Activated CD4-positive, alpha-beta memory T cell treated with anti-CD3 and anti-CD28 coated beads, Interleukin-2, amount 10 ng/mL, durations not matched to agents 7 days and 5 days (primary cell): ENCODE data around the gene DPEP1. TPM values are rescaled to one million over a fixed set of nuclear protein-coding genes. Genes with fewer than 3 reads are reported as not detected.
A peak's percentile ranks its signal among the peaks of the same experiment; 100 is the strongest.

Experiments
- CTCF ChIA-PET: fragments of 350-600 bp; sonication (Branson Sonifier 250); formaldehyde crosslinking; loops from one replicate; lab custom pipeline; 2021; ENCODE audit warnings: antibody characterized with exemption, inconsistent platforms; lab: Charles Lee
- POLR2A ChIA-PET: fragments of 350-600 bp; sonication (Branson Sonifier 250); formaldehyde crosslinking; loops from one replicate; lab custom pipeline; 2021; ENCODE audit warnings: antibody characterized with exemption; lab: Charles Lee
- DNase-seq: peaks from one replicate; pipeline ENCODE4 v3.0.0-alpha.2; 2020
- H3K27ac Mint-ChIP-seq: one replicate; pipeline ENCODE4 v1.8.0; 2021; ENCODE audit warnings: mild to moderate bottlenecking, mixed read lengths
- H3K27me3 Mint-ChIP-seq: one replicate; pipeline ENCODE4 v1.8.0; 2021; ENCODE audit warnings: mixed read lengths
- H3K36me3 Mint-ChIP-seq: one replicate; pipeline ENCODE4 v1.8.0; 2021; ENCODE audit warnings: low read depth, mixed read lengths
- H3K4me1 Mint-ChIP-seq: one replicate; pipeline ENCODE4 v1.8.0; 2021; ENCODE audit warnings: mixed read lengths
- H3K4me3 Mint-ChIP-seq: one replicate; pipeline ENCODE4 v1.8.0; 2021; ENCODE audit warnings: mild to moderate bottlenecking, mixed read lengths
- H3K9me3 Mint-ChIP-seq: one replicate; pipeline ENCODE4 v1.8.0; 2021; ENCODE audit warnings: mixed read lengths
- total RNA-seq, 2 experiments: library from RNA; stranded (reverse); gene quantifications; one replicate each; pipeline ENCODE4 v1.2.3, GENCODE V29; 2021

The DPEP1 gene
- total RNA-seq, 2 experiments from 2014 or later, result not detected

DNA sequence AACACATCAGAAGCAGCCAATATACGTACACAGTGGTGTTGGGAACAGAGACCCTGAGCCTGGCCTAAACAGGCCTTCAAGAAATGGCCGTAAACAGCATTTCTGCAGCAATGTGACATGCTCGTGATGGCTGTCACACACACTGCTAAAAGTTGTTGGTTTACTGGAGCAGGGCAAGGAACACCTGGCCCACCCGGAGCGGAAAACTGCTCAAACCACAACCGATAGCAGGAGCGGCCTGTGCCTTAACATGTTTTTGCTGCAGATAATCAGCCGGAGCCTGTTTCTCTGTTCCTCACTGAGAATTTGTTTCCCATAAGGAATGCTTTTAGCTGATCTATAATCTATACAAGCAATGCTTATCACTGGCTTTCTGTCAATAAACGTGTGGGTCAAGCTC is 6.0 kb upstream of the DPEP1 start:
- Mint-ChIP-seq H3K4me1 (peaks cover 7% of the 10 kb centered on the region), H3K4me3 (no peak overlapping the region), H3K27me3 (peaks cover 3% of the 10 kb centered on the region), H3K27ac (no peak overlapping the region), H3K36me3 (no peaks in the 10 kb centered on the region), H3K9me3 (no peaks in the 10 kb centered on the region)
- DNase-seq, result no peak
- ChIA-PET CTCF (no interaction called here), POLR2A (no interaction called here)

DNA sequence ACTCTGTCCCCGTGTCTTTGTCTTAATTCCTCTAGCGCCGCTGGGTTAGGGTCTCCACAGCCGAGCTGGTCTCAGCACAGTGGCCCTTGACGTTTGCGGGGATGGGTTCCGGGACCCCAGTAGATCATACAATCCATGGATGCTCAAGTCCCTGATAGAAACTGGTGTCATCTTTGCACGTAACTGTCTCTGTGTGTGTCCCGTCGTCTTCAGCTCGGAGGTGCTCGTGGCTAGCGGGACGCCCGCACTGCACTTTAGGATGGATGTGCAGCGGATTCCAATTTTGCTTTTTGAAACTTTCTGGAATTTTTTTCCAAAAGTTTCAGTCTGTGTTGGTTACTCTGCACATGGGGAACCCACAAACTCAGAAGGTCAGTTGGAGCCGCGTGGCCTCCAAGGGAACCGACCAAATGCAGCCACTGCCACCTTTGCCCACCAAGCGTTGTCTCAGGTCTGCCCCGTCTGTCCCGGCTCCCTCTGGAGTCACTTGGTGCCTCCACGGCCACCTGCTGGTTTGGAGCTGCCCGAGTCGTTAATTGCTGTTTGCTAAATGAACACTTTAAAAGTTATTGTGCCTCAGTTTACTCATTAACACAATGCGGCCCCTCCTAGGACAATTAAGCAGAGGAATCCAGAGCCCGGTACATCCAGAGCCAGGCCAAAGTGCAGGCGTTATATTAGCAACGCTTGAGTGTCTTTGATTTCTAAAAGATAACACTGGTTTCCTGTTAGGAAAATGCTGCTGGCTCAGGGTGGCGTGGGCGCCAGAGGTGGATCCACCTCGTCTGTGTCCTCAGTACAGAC is 5.3 kb upstream of the DPEP1 start:
- H3K27me3 Mint-ChIP-seq, result peaks cover 5% of the 10 kb centered on the region
- no peaks in the 10 kb centered on the region for H3K9me3 Mint-ChIP-seq
- no peak overlapping the region for H3K4me3 Mint-ChIP-seq
- H3K36me3 Mint-ChIP-seq, result no peaks in the 10 kb centered on the region
- POLR2A ChIA-PET, result no interaction called here
- DNase-seq, result no peak
- no peak overlapping the region for H3K27ac Mint-ChIP-seq
- peaks cover under 1% of the 10 kb centered on the region for H3K4me1 Mint-ChIP-seq
- CTCF ChIA-PET, result interaction anchor here (0.6 kb wide), 1 partner anchor 154 kb away, joined by 3 read pairs; no protein-coding TSS in a partner anchor

DNA sequence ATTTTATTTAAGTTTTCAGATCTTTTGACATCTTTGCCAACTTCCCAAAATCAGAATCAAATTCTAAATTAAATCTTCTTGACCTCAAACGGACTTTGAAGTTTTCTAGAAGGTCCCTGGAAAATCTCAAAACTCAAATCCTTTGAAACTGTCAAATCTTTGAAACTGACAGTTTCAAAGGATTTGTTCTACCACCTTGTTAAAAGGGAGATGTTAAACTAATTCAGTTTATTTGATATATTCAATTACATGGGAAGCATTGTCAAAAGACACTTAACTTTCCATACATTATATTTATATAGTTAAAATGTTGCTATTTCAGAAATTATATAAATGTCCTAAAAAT is 3.4 kb upstream of the DPEP1 start:
- Mint-ChIP-seq H3K36me3 (no peaks in the 10 kb centered on the region), H3K4me3 (no peak overlapping the region), H3K9me3 (no peaks in the 10 kb centered on the region), H3K4me1 (no peaks in the 10 kb centered on the region), H3K27me3 (peaks cover 5% of the 10 kb centered on the region), H3K27ac (no peak overlapping the region)
- ChIA-PET CTCF (no interaction called here), POLR2A (no interaction called here)
- DNase-seq, result no peak

DNA sequence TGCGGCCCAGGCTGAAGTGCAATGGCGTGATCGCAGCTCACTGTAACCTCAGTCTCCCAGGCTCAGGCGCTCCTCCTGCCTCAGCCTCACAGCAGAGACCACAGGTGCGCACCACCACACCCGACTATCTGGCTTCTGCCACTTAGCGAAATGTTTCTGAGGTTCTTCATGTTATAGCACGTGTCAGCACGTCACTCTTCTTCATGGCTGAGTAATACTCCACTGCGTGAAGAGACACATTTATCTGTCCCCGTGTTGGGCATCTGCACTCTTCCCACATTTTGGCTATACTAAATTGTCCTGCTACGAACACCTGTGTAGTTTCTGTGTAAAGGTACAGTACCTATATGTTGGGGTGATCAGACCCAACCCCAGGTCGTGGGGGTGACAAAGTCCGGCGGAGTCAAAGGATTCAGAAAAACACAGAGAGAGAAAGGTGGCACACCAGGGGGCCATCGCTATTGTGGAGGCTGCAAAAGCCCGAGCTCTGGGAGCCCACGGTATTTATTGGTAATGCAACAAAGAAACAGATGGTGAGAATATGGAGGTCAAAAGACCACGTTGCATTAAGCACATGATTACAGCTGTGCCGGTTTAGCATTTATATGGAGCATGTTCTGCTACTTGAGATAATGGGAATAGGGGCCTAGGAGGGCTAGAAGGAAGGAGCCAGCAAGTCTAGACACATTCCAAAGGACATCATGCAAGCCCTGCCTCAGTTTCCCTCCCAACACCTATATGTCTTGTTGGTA is 851 bp upstream of the DPEP1 start:
- H3K4me1 Mint-ChIP-seq, result peaks cover 10% of the 10 kb centered on the region
- ChIA-PET POLR2A (no interaction called here), CTCF (no interaction called here)
- peaks cover 10% of the 10 kb centered on the region for H3K9me3 Mint-ChIP-seq
- H3K27me3 Mint-ChIP-seq, result peaks cover 5% of the 10 kb centered on the region
- no peak for DNase-seq
- H3K4me3 Mint-ChIP-seq, result no peak overlapping the region
- no peak overlapping the region for H3K27ac Mint-ChIP-seq
- peaks cover 3% of the 10 kb centered on the region for H3K36me3 Mint-ChIP-seq

DNA sequence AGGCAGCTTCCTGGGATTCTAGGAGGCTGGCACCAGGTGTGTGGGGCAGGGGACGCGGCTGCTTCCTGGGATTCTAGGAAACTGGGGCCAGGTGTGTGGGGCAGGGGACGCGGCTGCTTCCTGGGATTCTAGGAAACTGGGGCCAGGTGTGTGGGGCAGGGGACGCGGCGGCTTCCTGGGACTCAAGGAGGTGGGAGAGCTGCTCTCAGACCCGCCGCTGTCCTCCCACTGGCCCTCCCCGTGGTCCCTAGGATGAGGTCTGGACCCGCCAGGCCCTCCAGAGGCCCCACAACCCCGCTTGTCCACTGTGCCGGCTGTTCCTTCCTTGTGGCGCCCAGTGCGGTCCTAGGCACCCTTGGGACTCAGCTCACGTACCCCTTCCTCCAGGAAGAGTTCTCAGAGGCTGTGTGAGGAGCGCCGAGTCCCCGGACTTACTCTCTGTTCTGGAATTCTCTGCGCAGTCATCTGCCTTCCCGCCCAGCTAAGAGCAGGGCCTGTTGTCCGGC is 565 bp downstream of the DPEP1 start:
- ChIA-PET CTCF (interaction anchor here (0.7 kb wide), 1 partner anchor 76 kb away, joined by 3 read pairs; no protein-coding TSS in a partner anchor), POLR2A (no interaction called here)
- H3K4me3 Mint-ChIP-seq, result no peak overlapping the region
- H3K27ac Mint-ChIP-seq, result no peak overlapping the region
- H3K9me3 Mint-ChIP-seq, result peaks cover 10% of the 10 kb centered on the region
- H3K36me3 Mint-ChIP-seq, result peaks cover 3% of the 10 kb centered on the region
- peaks cover 3% of the 10 kb centered on the region for H3K27me3 Mint-ChIP-seq
- DNase-seq, result no peak
- peaks cover 10% of the 10 kb centered on the region for H3K4me1 Mint-ChIP-seq

DNA sequence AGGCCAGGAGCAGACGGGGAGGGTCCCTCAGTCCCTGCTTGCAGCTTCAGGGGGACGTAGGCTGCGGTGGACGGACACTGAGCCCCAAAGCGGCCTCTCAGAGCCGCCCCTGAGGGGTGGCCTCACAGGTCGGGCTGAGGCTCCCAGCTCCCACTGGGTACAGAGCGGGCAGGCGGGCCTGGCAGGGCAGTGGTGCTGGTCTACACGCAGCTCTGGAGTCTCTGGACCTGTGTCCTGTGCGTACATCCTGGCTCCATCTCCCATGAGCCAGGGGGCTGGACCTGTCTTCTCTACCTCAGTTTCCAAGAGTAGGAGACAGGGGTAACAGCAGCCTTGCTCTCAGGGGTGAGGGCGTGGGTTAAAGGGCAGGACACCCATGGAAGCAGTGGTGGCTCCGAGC is 1.7 kb downstream of the DPEP1 start:
- DNase-seq, result no peak
- ChIA-PET CTCF (no interaction called here), POLR2A (no interaction called here)
- Mint-ChIP-seq H3K4me3 (no peak overlapping the region), H3K9me3 (peaks cover 10% of the 10 kb centered on the region), H3K36me3 (peaks cover 3% of the 10 kb centered on the region), H3K27me3 (peaks cover 3% of the 10 kb centered on the region), H3K27ac (no peak overlapping the region), H3K4me1 (peaks cover 10% of the 10 kb centered on the region)

DNA sequence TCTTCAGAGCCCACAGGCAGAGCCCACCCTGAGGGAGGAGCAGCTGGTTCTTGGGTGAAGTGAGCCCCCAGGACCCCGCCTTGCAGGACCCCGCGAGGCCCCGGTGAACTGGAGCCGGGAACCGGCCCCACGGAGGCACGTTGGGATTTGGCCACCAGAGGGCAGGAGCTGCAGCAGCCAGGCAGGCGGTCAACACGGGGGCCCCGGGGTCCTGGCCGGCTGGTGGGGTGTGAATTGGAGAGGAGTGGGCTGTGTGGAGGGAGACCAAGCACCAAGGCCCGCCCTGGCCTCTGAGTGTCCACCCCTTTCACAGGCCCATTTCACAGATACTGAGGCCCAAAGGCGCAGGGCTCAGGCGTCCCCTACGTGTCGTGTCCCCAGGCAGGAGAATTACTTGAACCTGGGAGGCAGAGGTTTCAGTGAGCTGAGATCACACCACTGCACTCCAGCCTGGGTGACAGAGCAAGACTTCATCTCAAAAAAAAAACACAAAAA is 2.2 kb downstream of the DPEP1 start:
- Mint-ChIP-seq H3K4me1 (peaks cover 10% of the 10 kb centered on the region), H3K9me3 (peaks cover 10% of the 10 kb centered on the region), H3K4me3 (no peak overlapping the region), H3K27me3 (peaks cover 2% of the 10 kb centered on the region), H3K36me3 (peaks cover 3% of the 10 kb centered on the region), H3K27ac (no peak overlapping the region)
- DNase-seq, result no peak
- CTCF ChIA-PET, result no interaction called here
- POLR2A ChIA-PET, result no interaction called here

DNA sequence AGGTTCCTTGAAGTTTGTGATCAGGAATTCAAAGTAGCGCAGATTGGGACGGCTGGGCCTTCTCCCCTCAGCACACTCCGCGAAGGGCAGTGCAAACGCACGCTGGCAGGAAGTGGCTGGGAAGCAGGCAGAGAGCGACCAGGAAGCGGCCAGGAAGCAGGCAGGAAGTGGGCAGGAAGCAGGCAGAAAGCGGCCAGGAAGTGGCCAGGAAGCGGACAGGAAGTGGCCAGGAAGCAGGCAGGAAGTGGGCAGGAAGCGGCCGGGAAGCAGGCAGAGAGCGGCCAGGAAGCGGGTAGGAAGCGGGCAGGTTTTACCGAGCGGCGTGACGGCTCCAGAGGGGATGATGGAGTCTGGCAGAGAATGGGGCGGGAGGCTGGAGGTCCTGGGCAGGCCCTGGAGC is 3.2 kb downstream of the DPEP1 start:
- peak; percentile 29 for DNase-seq

DNA sequence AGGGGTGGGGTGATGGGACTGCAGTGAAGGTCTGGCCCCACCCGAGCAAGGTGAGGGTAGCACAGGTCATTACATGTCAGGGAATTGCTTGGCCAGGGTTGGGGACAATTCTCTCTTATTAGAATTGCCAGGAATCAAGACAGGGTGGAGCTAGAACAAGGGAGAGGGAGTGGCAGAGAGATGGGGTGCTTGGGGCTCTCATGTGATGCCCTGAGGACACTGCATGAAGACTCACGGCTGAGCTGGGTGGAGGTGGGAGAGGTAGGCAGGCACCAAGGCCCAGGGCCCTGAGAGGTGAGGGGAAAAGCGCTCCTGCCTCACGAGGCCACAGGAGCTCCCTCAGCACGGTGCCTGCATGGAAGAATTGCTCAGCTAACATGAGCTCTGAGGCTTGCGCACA is 3.6 kb downstream of the DPEP1 start:
- H3K27me3 Mint-ChIP-seq, result peaks cover 3% of the 10 kb centered on the region
- ChIA-PET CTCF (no interaction called here), POLR2A (no interaction called here)
- H3K9me3 Mint-ChIP-seq, result peaks cover 10% of the 10 kb centered on the region
- peaks cover 3% of the 10 kb centered on the region for H3K36me3 Mint-ChIP-seq
- no peak for DNase-seq
- H3K4me3 Mint-ChIP-seq, result no peak overlapping the region
- peaks cover 10% of the 10 kb centered on the region for H3K4me1 Mint-ChIP-seq
- peak overlapping the region; percentile 86 for H3K27ac Mint-ChIP-seq

More for the DNA sequence above, 3.2 kb downstream of the DPEP1 start:
- Mint-ChIP-seq H3K4me3 (no peak overlapping the region), H3K4me1 (peaks cover 10% of the 10 kb centered on the region), H3K9me3 (peaks cover 10% of the 10 kb centered on the region), H3K36me3 (peaks cover 3% of the 10 kb centered on the region), H3K27ac (peak overlapping the region; percentile 86), H3K27me3 (peaks cover 2% of the 10 kb centered on the region)
- ChIA-PET CTCF (no interaction called here), POLR2A (no interaction called here)

DNA sequence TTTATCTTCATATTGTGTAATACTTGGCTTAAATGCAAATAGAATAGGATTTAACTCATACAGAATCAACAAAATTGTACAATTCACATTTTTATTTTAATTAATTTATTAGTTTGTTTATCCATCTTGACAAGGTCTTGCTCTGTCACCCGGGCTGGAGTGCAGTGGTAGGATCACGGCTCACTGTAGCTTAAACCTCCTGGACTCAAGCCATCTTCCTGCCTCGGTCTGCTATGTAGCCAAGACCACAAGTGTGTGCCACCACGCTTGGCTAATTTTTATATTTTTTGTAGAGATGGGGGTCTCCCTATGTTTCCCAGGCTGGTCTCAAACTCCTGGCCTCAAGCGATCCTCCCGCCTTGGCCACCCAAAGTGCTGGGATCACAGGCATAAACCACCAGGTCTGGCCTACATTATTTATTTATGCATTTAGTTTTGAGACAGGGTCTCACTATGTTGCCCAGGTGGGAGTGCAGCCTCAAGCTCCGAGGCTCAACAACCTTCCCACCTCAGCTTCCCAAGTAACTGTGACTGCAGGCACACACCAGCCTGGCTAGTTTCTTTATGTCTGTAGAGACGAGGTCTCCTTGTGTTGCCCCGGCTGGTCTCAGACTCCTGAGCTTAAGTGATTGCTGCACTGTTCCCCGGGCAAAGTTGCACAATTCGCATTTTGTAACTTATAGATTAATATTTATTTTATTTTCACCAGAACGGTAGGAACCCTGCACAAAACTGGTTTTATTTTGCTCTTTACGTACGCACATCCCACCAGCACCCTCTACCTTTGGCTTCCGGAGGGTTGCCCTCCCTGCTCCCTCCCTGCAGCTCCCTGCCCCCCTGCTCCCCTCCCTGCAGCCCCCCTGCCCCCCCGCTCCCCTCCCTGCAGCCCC is 4.9 kb downstream of the DPEP1 start:
- H3K27ac Mint-ChIP-seq, result no peak overlapping the region
- H3K27me3 Mint-ChIP-seq, result peaks cover 7% of the 10 kb centered on the region
- ChIA-PET CTCF (no interaction called here), POLR2A (no interaction called here)
- peaks cover 3% of the 10 kb centered on the region for H3K36me3 Mint-ChIP-seq
- H3K9me3 Mint-ChIP-seq, result peaks cover 10% of the 10 kb centered on the region
- H3K4me1 Mint-ChIP-seq, result peaks cover 10% of the 10 kb centered on the region
- no peak for DNase-seq
- no peak overlapping the region for H3K4me3 Mint-ChIP-seq

DNA sequence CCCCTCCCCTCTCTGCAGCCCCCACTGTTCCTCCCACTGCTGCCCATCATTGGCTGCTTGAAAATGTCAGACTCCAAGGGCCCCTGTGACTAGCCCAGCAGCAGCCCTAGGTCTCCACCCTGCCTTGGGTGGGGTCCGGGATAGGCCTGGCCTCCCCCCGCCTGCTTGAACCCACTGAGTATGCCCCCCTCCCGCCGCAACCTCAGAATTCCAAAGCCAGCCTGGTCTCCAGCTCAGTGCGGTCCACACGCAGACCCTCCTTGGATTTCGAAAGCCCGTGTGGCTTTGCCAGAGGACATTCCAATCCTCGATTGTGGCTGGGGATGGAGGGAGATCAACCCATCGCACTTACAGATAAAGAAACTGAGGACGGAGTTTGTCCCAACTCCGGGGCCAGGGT is 6.4 kb downstream of the DPEP1 start:
- ChIA-PET CTCF (no interaction called here), POLR2A (no interaction called here)
- no peak overlapping the region for H3K27ac Mint-ChIP-seq
- no peak for DNase-seq
- H3K9me3 Mint-ChIP-seq, result peaks cover 10% of the 10 kb centered on the region
- H3K4me3 Mint-ChIP-seq, result no peak overlapping the region
- H3K36me3 Mint-ChIP-seq, result peaks cover 3% of the 10 kb centered on the region
- H3K27me3 Mint-ChIP-seq, result peaks cover 14% of the 10 kb centered on the region
- peaks cover 10% of the 10 kb centered on the region for H3K4me1 Mint-ChIP-seq

DNA sequence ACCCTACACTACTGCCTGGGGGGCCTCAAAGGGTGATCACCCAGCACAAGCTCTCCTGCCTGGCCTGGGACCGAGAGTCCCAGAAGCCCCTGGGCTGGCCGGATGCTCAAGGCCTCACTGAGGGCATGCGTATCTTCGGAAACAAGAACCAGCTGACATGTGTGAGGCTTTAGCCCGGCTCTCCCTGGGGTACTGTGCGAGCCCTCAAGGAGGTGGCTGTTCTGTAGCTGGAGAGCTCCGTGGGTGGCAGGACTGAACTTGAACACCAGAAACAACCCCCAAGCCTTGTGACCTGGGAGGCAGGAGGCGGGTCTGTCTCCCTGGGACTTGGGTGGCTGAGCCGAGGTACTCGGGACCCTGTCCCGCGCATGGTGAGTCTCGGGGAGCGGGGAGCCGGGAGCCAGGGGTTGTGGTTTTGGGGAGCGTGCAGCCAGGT is 7.0 kb downstream of the DPEP1 start:
- no peak overlapping the region for H3K4me3 Mint-ChIP-seq
- peaks cover 10% of the 10 kb centered on the region for H3K9me3 Mint-ChIP-seq
- ChIA-PET CTCF (no interaction called here), POLR2A (no interaction called here)
- peaks cover 14% of the 10 kb centered on the region for H3K27me3 Mint-ChIP-seq
- DNase-seq, result no peak
- H3K4me1 Mint-ChIP-seq, result peaks cover 10% of the 10 kb centered on the region
- H3K27ac Mint-ChIP-seq, result no peak overlapping the region
- H3K36me3 Mint-ChIP-seq, result peaks cover 3% of the 10 kb centered on the region
